Measurements from ENCODE around the gene GNG3.
"Not testable (repeated sequence)": the region's sequence is repeated elsewhere in the genome, so short reads cannot be mapped to it uniquely, and the experiment has no call there.

The GNG3 gene

DNA sequence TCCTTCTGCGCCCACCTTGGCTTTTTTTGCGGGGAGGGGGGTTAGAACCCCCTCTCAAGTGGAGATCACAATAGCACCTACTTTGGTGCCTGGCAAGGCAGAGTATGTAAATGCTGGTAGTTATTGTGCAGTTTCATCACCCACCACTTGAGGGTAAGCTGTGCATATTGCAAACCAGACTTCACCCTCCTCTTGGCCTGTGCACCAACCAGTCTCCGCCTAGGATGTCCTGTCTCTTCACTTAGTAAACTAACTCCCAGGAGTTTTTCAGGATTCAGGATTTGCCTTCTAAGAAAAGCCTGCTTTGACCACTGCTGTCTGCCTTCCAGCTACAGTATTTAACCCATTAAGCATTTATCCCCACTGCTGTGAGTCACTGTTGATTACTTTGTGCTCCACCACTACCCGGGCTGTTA lies 26.6 kb upstream of the GNG3 start:
- DNase-seq, result peak; percentile 62
- H3K27ac ChIP-seq, result no peak overlapping the region
- in situ Hi-C loops (cut with HindIII; ENCODE audit: low pct_ligation_motif_present, low sequenced_read_pairs), result no loop called here
- no peak overlapping the region for H3K4me3 ChIP-seq (ENCODE audit: low read depth, low read length)
- no peaks in the 10 kb centered on the region for H3K27me3 ChIP-seq (replicated peaks)
- peaks cover 10% of the 10 kb centered on the region for H3K36me3 ChIP-seq (replicated peaks)
- peak; percentile 71 for TF ChIP-seq CTCF (IDR thresholded peaks at IDR 0.05; ENCODE audit: low read depth, low read length, missing control alignments)

DNA sequence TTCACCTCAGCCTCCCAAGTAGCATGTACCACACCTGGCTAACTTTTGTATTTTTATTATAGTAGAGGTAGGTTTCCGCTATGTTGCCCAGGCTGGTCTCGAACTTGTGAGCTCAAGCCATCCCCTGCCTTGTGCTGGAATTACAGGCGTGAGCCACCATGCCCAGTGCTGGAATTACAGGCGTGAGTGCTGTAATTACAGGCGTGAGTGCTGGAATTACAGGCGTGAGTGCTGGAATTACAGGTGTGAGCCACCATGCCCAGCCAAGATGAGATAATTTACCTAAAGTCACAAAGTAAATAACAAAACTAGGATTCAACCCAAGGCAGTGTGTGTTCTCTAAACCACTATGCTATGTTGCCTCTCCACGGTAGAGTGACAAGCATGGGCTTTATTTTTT lies 25.0 kb upstream of the GNG3 start:
- H3K27ac ChIP-seq, result no peak overlapping the region
- TF ChIP-seq CTCF (IDR thresholded peaks at IDR 0.05; ENCODE audit: low read depth, low read length, missing control alignments), result no peak
- H3K27me3 ChIP-seq (replicated peaks), result no peaks in the 10 kb centered on the region
- H3K4me3 ChIP-seq (ENCODE audit: low read depth, low read length), result no peak overlapping the region
- no peaks in the 10 kb centered on the region for H3K36me3 ChIP-seq (replicated peaks)
- in situ Hi-C loops (cut with HindIII; ENCODE audit: low pct_ligation_motif_present, low sequenced_read_pairs), result no loop called here
- DNase-seq, result no peak

GRCh38 chr11:62687508-62688396 lies 19.7 kb upstream of the GNG3 start:
- Histone ChIP-seq H3K27ac (no peak overlapping the region), H3K27me3 (replicated peaks) (no peaks in the 10 kb centered on the region), H3K4me3 (ENCODE audit: low read depth, low read length) (peak overlapping the region; percentile 22), H3K36me3 (replicated peaks) (peaks cover 21% of the 10 kb centered on the region)
- DNase-seq, result no peak
- no peak for TF ChIP-seq CTCF (IDR thresholded peaks at IDR 0.05; ENCODE audit: low read depth, low read length, missing control alignments)
- in situ Hi-C loops (cut with HindIII; ENCODE audit: low pct_ligation_motif_present, low sequenced_read_pairs), result no loop called here

GRCh38 chr11:62688491-62688890 lies 19.0 kb upstream of the GNG3 start:
- TF ChIP-seq CTCF (IDR thresholded peaks at IDR 0.05; ENCODE audit: low read depth, low read length, missing control alignments), result no peak
- in situ Hi-C loops (cut with HindIII; ENCODE audit: low pct_ligation_motif_present, low sequenced_read_pairs), result no loop called here
- peaks cover 28% of the 10 kb centered on the region for H3K36me3 ChIP-seq (replicated peaks)
- H3K27me3 ChIP-seq (replicated peaks), result no peaks in the 10 kb centered on the region
- no peak overlapping the region for H3K4me3 ChIP-seq (ENCODE audit: low read depth, low read length)
- DNase-seq, result no peak
- no peak overlapping the region for H3K27ac ChIP-seq

GRCh38 chr11:62689421-62690183 lies 17.9 kb upstream of the GNG3 start, which contains the start of gene LRRN4CL:
TSS of gene LRRN4CL (minus strand) at chr11:62689530. CDS start at chr11:62688508, 1,022 bp downstream.
- H3K27me3 ChIP-seq (replicated peaks), result no peaks in the 10 kb centered on the region
- peaks cover 31% of the 10 kb centered on the region for H3K36me3 ChIP-seq (replicated peaks)
- DNase-seq, result peak; percentile 37
- no peak within 1 kb of the TSS for H3K27ac ChIP-seq
- TF ChIP-seq CTCF (IDR thresholded peaks at IDR 0.05; ENCODE audit: low read depth, low read length, missing control alignments), result no peak
- in situ Hi-C loops (cut with HindIII; ENCODE audit: low pct_ligation_motif_present, low sequenced_read_pairs), result no loop called here
- no peak within 1 kb of the TSS for H3K4me3 ChIP-seq (ENCODE audit: low read depth, low read length)

GRCh38 chr11:62693624-62694023 lies 13.9 kb upstream of the GNG3 start:
- in situ Hi-C loops (cut with HindIII; ENCODE audit: low pct_ligation_motif_present, low sequenced_read_pairs); H3K27ac ChIP-seq; H3K27me3 ChIP-seq (replicated peaks); H3K4me3 ChIP-seq (ENCODE audit: low read depth, low read length); DNase-seq: not testable (repeated sequence)
- H3K36me3 ChIP-seq (replicated peaks), result peaks cover 31% of the 10 kb centered on the region

Measured in brain microvascular endothelial cell (primary cell).